Fibroblast of lung (primary cell): Measurements from ENCODE around the gene NLRP1. TPM values are rescaled to one million over a fixed set of nuclear protein-coding genes. Genes with fewer than 3 reads are reported as not detected.

Experiments
- DNase-seq, 2 donors: peaks; one replicate each; pipeline versions ENCODE4 v3.0.0 to v3.0.0-alpha.2; 2010; ENCODE audit warnings: low read depth in 2 of 2
- H2AFZ ChIP-seq: 2 replicates; pipeline ENCODE4 v1.5.1; 2012; ENCODE audit warnings: low read length, control low read depth, inconsistent platforms
- H3K27ac ChIP-seq: 2 replicates; pipeline ENCODE4 v1.5.1; 2011; ENCODE audit warnings: low read length, control low read depth; ENCODE audit not compliant: insufficient read depth
- H3K27me3 ChIP-seq: 2 replicates; pipeline ENCODE4 v1.5.1; 2011; ENCODE audit warnings: mild to moderate bottlenecking, low read length; ENCODE audit not compliant: control insufficient read depth, insufficient read depth
- H3K36me3 ChIP-seq: 2 replicates; pipeline ENCODE4 v1.5.1; 2011; ENCODE audit warnings: low read length; ENCODE audit not compliant: control insufficient read depth, insufficient read depth
- H3K4me1 ChIP-seq: 2 replicates; pipeline ENCODE4 v1.5.1; 2011; ENCODE audit warnings: low read length; ENCODE audit not compliant: control insufficient read depth, insufficient read depth; ENCODE audit errors: extremely low read depth
- H3K4me2 ChIP-seq: 2 replicates; pipeline ENCODE4 v1.5.1; 2011; ENCODE audit warnings: low read length, control low read depth; ENCODE audit not compliant: insufficient read depth; ENCODE audit errors: extremely low read depth
- H3K4me3 ChIP-seq, 4 experiments: fragments of 200-600 bp in 1 of 4; sonication (generic) in 1 of 4; replicated peaks in 1 of 4; 2 replicates each; pipeline ENCODE4 v1.5.1; 2011 to 2016; ENCODE audit warnings: low read length in 4 of 4, low read depth in 3 of 4, mild to moderate bottlenecking in 3 of 4, control low read depth in 2 of 4, inconsistent platforms in 1 of 4, mixed read lengths in 1 of 4; ENCODE audit not compliant: insufficient read depth in 1 of 4; ENCODE audit errors: control extremely low read depth in 1 of 4
- H3K79me2 ChIP-seq: 2 replicates; pipeline ENCODE4 v1.5.1; 2012; ENCODE audit warnings: mild to moderate bottlenecking, low read length, inconsistent platforms; ENCODE audit not compliant: control insufficient read depth, insufficient read depth
- H3K9ac ChIP-seq: 2 replicates; pipeline ENCODE4 v1.5.1; 2011; ENCODE audit warnings: mild to moderate bottlenecking, low read length, control low read depth; ENCODE audit not compliant: insufficient read depth
- H3K9me3 ChIP-seq: 2 replicates; pipeline ENCODE4 v1.5.1; 2012; ENCODE audit warnings: low read depth, low read length; ENCODE audit not compliant: control insufficient read depth, insufficient read depth
- H4K20me1 ChIP-seq: 2 replicates; pipeline ENCODE4 v1.5.1; 2011; ENCODE audit warnings: low read length; ENCODE audit not compliant: control insufficient read depth, insufficient read depth; ENCODE audit errors: extremely low read depth
- CTCF ChIP-seq, 2 donors: IDR thresholded peaks in 1 of 2; conservative IDR thresholded peaks in 1 of 2; 1 replicate in 1 of 2; 2 replicates in 1 of 2; pipeline ENCODE4 v1.5.1; 2011 to 2012; ENCODE audit warnings: low read length in 2 of 2, control low read depth in 1 of 2, inconsistent platforms in 1 of 2, low read depth in 1 of 2, mild to moderate bottlenecking in 1 of 2
- EZH2 ChIP-seq: IDR thresholded peaks from 2 replicates; pipeline ENCODE4 v1.5.1; 2012; ENCODE audit warnings: low read length, control low read depth, mild to moderate bottlenecking; ENCODE audit errors: missing control alignments
- polyA plus RNA-seq, 2 donors: library from polyadenylated mRNA; depleted of rRNA in 1 of 2; stranded (reverse) in 1 of 2; unstranded in 1 of 2; fragments of >200 nt; gene quantifications; 2 replicates each; pipeline ENCODE4 v1.2.1, GENCODE V29; 2011 to 2012; ENCODE audit warnings: missing spikeins in 1 of 2
- total RNA-seq: library from RNA; depleted of rRNA; stranded (reverse); fragments of >200 nt; gene quantifications from 2 replicates; pipeline ENCODE4 v1.2.1, GENCODE V29; 2014

Gene NLRP1
- total and polyA plus RNA-seq, 2 donors (not counting 1 experiment from before 2014, with no cell fraction given), result 22.1 to 23.1 TPM

GRCh38 chr17:5508810-5509209 lies 75.5 kb downstream of the NLRP1 start:
- Histone ChIP-seq H3K9me3 (no peaks in the 10 kb centered on the region), H3K4me1 (peaks cover 6% of the 10 kb centered on the region), H4K20me1 (no peaks in the 10 kb centered on the region), H3K79me2 (no peaks in the 10 kb centered on the region), H2AFZ (no peak overlapping the region), H3K27ac (peak overlapping the region; percentile 83), H3K9ac (no peak overlapping the region), H3K4me3 (no peak overlapping the region), H3K27me3 (no peaks in the 10 kb centered on the region), H3K4me2 (no peak overlapping the region), H3K36me3 (no peaks in the 10 kb centered on the region)
- TF ChIP-seq CTCF (conservative IDR thresholded peaks at IDR 0.05 in 1 of 2, IDR thresholded peaks at IDR 0.05 in 1 of 2; ENCODE audit: low read depth in 1 of 2, low read length in 2 of 2), result no peak
- no peak for TF ChIP-seq EZH2
- peak in 1 of 2 donors; percentile 88 for DNase-seq

- peaks cover 6% of the 10 kb centered on the region for H3K4me1 ChIP-seq
- no peak for TF ChIP-seq CTCF (conservative IDR thresholded peaks at IDR 0.05 in 1 of 2, IDR thresholded peaks at IDR 0.05 in 1 of 2; ENCODE audit: low read depth in 1 of 2, low read length in 2 of 2)
- no peak for TF ChIP-seq EZH2
- H4K20me1 ChIP-seq, result no peaks in the 10 kb centered on the region
- no peak for DNase-seq
- H3K27ac ChIP-seq, result no peak overlapping the region
- H3K9ac ChIP-seq, result no peak overlapping the region
- H3K36me3 ChIP-seq, result peaks cover 1% of the 10 kb centered on the region
- H2AFZ ChIP-seq, result no peak overlapping the region
- no peak overlapping the region for H3K4me2 ChIP-seq
- H3K79me2 ChIP-seq, result no peaks in the 10 kb centered on the region
- H3K9me3 ChIP-seq, result no peaks in the 10 kb centered on the region
- H3K4me3 ChIP-seq, result no peak overlapping the region
- H3K27me3 ChIP-seq, result no peaks in the 10 kb centered on the region
These were observed 78.0 kb downstream of the NLRP1 start for GRCh38 chr17:5506307-5506706.

- Histone ChIP-seq H3K79me2 (no peaks in the 10 kb centered on the region), H4K20me1 (no peaks in the 10 kb centered on the region), H3K36me3 (peaks cover 1% of the 10 kb centered on the region), H3K4me1 (peaks cover 4% of the 10 kb centered on the region), H3K9ac (no peak overlapping the region), H3K4me3 (no peak overlapping the region), H3K9me3 (no peaks in the 10 kb centered on the region), H2AFZ (no peak overlapping the region), H3K27me3 (no peaks in the 10 kb centered on the region), H3K4me2 (no peak overlapping the region), H3K27ac (no peak overlapping the region)
- DNase-seq, result no peak
- TF ChIP-seq CTCF (conservative IDR thresholded peaks at IDR 0.05 in 1 of 2, IDR thresholded peaks at IDR 0.05 in 1 of 2; ENCODE audit: low read depth in 1 of 2, low read length in 2 of 2), result no peak
- no peak for TF ChIP-seq EZH2
These were observed 81.8 kb downstream of the NLRP1 start for GRCh38 chr17:5502552-5502951.
